Right lobe of liver (tissue), 6 donors: Measurements from ENCODE around the gene TRIP12. TPM values are rescaled to one million over a fixed set of nuclear protein-coding genes. Genes with fewer than 3 reads are reported as not detected.

ENCODE experiments used
- ATAC-seq, 4 donors: fragments of 200-7000 bp; cut with Tn5 transposase; one replicate each; pipeline ENCODE4 v1.9.1; 2020; ENCODE audit warnings: mild to moderate bottlenecking in 4 of 4, moderate library complexity in 4 of 4
- DNase-seq, 3 donors: peaks; one replicate each; pipeline ENCODE4 v3.0.0-alpha.2; 2020
- H3K27ac ChIP-seq, 3 donors: fragments of 200-600 bp; one replicate each; pipeline ENCODE4 v1.8.0; 2022
- H3K27me3 ChIP-seq, 2 donors: fragments of 200-600 bp; one replicate each; pipeline ENCODE4 v1.8.0; 2022
- H3K36me3 ChIP-seq, 4 donors: fragments of 200-600 bp; sonication (generic) in 1 of 4; one replicate each; pipeline versions ENCODE4 v1.5.1 to v1.8.0; 2017 to 2022; ENCODE audit warnings: control low read depth in 1 of 4
- H3K4me1 ChIP-seq, 4 donors: fragments of 200-600 bp; sonication (generic) in 1 of 4; one replicate each; pipeline versions ENCODE4 v1.5.1 to v1.8.0; 2017 to 2022; ENCODE audit warnings: control low read depth in 1 of 4
- H3K4me3 ChIP-seq, 3 donors: fragments of 200-600 bp; one replicate each; pipeline ENCODE4 v1.8.0; 2022
- H3K9me3 ChIP-seq, 4 donors: fragments of 200-600 bp; sonication (generic) in 1 of 4; one replicate each; pipeline versions ENCODE4 v1.5.1 to v1.8.0; 2017 to 2022; ENCODE audit warnings: control low read depth in 1 of 4
- CTCF ChIP-seq, 4 donors: fragments of 200-600 bp in 3 of 4; fragments of 450-650 bp in 1 of 4; IDR thresholded peaks; one replicate each; pipeline versions ENCODE4 v1.5.1 to v1.8.0; 2016 to 2022; ENCODE audit warnings: antibody characterized with exemption in 4 of 4, mild to moderate bottlenecking in 2 of 4
- POLR2A ChIP-seq: fragments of 450-650 bp; IDR thresholded peaks from one replicate; pipeline ENCODE4 v1.6.1; 2017; ENCODE audit warnings: antibody characterized with exemption, mild to moderate bottlenecking
- WGBS: methylation state at CpG from one replicate; pipeline ENCODE4 v1.1.6; 2018; ENCODE audit warnings: low coverage, low lambda C conversion rate; ENCODE audit not compliant: insufficient coverage; ENCODE audit errors: missing lambda C conversion rate; 5-methylcytosine and 5-hydroxymethylcytosine counted together
- intact Hi-C, 2 donors: fragments of 100-400 bp; cut with DNase I; formaldehyde crosslinking; loops; one replicate each; pipeline versions ENCODE4 v1.11.2 to v1.14.1; 2022
- total RNA-seq, 6 experiments: library from RNA; depleted of rRNA in 2 of 6; stranded (reverse); fragments of >200 nt in 2 of 6; fragmentation: NEBNext Ultra II Directional in 3 of 6; extraction: Animal tissue kit (Norgen Biotek cat#: 25700) in 3 of 6; gene quantifications; one replicate each; pipeline versions ENCODE4 v1.1.0 to v1.2.4, GENCODE V29; 2016 to 2023
- donor health status: DM: no; HTN: yes; CAD: no.
- donor health status: DM: no; HTN: no; CAD: no.
- donor health status: DM: no; HTN: no; CAD: no.
- donor health status: DM: no; HTN: yes; CAD: no.
- donor health status: DM: no; HTN: yes; CAD: no.

Gene TRIP12
- total RNA-seq, 6 experiments from 2014 or later: 66.5 to 98.0 (median 85.4) TPM

DNA sequence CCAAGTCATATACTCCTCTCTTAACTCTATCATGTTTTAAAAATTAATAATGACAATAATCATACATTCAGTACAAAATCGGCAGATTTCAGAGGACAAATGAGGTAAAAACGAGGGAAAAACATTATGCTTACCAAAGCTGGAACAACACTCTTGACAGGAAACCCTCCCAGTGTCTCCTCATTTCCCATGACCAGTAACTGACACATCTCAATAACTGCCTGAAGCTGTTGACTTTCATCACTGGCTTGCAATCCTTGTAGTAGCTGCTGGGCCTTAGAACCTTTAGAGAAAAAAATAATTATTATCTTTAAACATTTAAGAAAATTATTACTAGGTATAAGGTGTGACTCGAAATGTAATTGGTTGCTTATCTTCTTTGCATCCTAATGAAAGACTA lies 103.6 kb downstream of the TRIP12 start:
- WGBS: 80% methylated on average over 3 of the region's 3 CpGs
- Histone ChIP-seq H3K4me3 (no peak overlapping the region), H3K9me3 (no peaks in the 10 kb centered on the region), H3K36me3 (peaks cover 0 to 44% (median 19%) of the 10 kb centered on the region in 4 donors), H3K27me3 (no peaks in the 10 kb centered on the region), H3K27ac (no peak overlapping the region), H3K4me1 (no peaks in the 10 kb centered on the region)
- no peak for ATAC-seq
- no peak for DNase-seq
- intact Hi-C loops: no loop called here
- TF ChIP-seq CTCF (IDR thresholded peaks at IDR 0.05) (no peak), POLR2A (no peak)

DNA sequence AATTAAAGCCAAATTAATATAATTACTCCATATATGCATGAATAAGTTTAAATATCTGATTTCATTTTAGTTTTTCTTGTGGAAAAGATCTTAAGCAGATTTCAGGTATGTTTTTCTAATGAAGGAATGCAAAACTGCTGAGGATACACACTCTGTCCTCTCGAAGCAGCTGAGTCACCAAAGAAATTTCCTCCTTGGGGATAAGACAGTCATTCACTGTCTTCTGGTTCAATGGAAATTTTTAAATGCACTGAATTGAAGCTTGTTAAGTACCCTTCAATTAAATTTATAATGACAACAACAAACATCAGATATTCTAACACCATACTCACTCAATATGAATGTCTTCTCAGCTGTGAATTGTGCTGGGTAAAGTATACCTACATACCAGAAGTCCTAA lies 106.0 kb downstream of the TRIP12 start:
- H3K36me3 ChIP-seq: peaks cover 0 to 47% (median 19%) of the 10 kb centered on the region in 4 donors

DNA sequence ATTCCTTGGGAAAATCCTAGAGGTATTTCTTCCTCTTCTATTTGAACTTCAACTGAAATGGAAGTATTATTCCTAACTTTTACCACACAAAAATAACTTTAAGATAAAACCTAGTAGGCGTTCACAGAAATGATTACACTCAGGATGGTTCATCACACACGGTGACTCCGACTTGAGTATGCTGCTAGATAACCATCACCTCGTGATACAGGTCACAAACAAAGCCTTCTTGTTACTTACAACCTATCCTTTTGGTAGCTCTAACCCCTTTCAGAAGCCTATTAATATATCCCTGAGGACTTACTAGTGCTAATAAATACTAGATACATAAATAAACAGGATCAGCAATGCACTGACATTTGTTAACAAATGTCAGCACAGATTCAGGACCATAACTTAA lies 106.5 kb downstream of the TRIP12 start:
- Histone ChIP-seq H3K9me3 (no peaks in the 10 kb centered on the region), H3K4me1 (no peaks in the 10 kb centered on the region), H3K27me3 (no peaks in the 10 kb centered on the region), H3K36me3 (peaks cover 0 to 50% (median 19%) of the 10 kb centered on the region in 4 donors), H3K27ac (no peak overlapping the region), H3K4me3 (no peak overlapping the region)
- ATAC-seq (no peak), DNase-seq (no peak)
- WGBS: 70% methylated on average over 4 of the region's 4 CpGs
- TF ChIP-seq POLR2A (no peak), CTCF (IDR thresholded peaks at IDR 0.05) (no peak)
- intact Hi-C loops: no loop called here

More for the DNA sequence above, 106.0 kb downstream of the TRIP12 start:
- no peaks in the 10 kb centered on the region for H3K27me3 ChIP-seq
- ATAC-seq (no peak), DNase-seq (no peak)
- H3K9me3 ChIP-seq: no peaks in the 10 kb centered on the region
- H3K4me3 ChIP-seq: no peak overlapping the region
- no peak for TF ChIP-seq CTCF (IDR thresholded peaks at IDR 0.05)
- no peak for TF ChIP-seq POLR2A
- intact Hi-C loops: no loop called here
- 75% methylated on average over 1 of the region's 1 CpG for WGBS
- H3K27ac ChIP-seq: no peak overlapping the region
- no peaks in the 10 kb centered on the region for H3K4me1 ChIP-seq

- Histone ChIP-seq H3K27ac (no peak overlapping the region), H3K36me3 (peaks cover 0 to 56% (median 12%) of the 10 kb centered on the region in 4 donors), H3K9me3 (no peaks in the 10 kb centered on the region), H3K27me3 (no peaks in the 10 kb centered on the region), H3K4me3 (no peak overlapping the region), H3K4me1 (peaks cover 0 to 10% (median 2%) of the 10 kb centered on the region in 4 donors)
- DNase-seq: no peak
- no peak for ATAC-seq
- TF ChIP-seq POLR2A (no peak), CTCF (IDR thresholded peaks at IDR 0.05) (no peak)
- 91% methylated on average over 3 of the region's 3 CpGs for WGBS
- intact Hi-C loops: no loop called here
Observed at GRCh38 chr2:229810786-229811185, 111.0 kb downstream of the TRIP12 start.
